GM21526 (cell line): ENCODE results near the gene BAHCC1.

Source experiments
- ATAC-seq: cut with Tn5 transposase; IDR thresholded peaks from one replicate; pipeline ENCODE4 v1.9.1; 2021; ENCODE audit warnings: moderate library complexity; ENCODE audit not compliant: unreplicated experiment, low FRiP score

Gene BAHCC1

DNA sequence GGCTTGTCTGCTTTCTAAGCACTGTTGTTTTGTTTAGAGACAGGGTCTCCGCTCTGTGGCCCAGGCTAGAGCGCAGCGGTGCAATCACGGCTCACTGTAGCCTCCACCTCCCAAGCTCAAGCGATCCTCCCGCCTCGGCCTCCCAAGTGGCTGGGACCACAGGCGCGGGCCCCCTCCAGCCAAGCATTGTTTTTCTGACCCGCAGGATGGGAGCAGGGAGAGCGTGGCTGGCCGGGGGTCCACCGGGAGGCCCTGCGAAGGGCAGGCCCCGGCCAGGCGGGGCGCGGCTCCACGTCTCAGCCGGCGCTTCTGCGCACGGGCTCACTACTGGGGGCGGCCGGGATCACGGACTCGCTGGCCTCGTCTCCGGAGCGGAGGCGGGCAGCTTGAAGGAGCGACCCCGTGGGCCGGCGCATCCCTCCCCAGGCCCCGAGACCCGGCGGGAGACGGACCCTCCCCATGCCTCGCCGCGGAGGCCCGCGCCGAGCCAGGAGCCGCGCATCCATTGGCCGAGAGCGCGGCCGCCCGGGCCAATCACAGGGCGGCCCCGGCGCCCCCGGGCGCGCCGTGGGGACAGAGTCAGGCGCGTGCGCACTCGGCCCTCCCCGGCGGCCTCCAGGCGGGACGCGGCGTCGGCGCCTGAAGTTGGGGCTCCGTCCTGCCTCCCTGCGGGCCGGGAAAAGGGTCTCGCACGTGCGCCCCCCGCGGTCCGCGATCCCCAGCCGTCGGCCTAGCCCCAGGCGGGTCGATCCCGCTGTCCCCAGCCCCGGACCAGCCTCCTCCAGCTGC is 92.4 kb downstream of the BAHCC1 start:
- ATAC-seq = no peak

DNA sequence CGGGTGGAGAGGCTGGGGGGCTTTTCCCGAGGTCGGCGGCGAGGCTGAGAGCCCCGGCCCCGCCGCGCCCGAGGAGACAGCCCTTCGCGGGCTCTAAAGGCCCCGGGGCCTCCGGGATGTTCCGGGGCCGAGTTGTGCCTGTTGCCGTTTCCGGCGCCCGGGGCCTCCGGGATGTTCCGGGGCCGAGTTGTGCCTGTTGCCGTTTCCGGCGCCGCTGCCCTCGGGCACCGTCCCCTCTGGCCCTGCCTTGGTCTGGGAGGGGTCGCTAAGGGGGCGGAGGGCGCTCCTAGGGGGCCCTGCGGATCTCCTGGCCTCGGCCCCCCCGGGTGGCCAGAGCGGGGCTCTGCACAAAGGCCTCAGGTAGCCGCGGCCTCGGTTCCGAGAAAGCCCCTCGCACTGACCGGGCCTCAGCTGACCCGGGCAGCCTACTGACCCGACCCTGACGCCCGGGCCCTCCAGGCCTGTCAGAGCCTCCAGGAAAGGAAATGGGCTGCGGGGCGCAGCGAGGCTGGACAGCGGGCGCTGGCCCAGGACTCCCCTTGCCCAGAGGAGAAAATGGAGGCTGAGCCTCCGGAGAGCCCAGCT is 93.1 kb downstream of the BAHCC1 start:
- ATAC-seq = no peak

DNA sequence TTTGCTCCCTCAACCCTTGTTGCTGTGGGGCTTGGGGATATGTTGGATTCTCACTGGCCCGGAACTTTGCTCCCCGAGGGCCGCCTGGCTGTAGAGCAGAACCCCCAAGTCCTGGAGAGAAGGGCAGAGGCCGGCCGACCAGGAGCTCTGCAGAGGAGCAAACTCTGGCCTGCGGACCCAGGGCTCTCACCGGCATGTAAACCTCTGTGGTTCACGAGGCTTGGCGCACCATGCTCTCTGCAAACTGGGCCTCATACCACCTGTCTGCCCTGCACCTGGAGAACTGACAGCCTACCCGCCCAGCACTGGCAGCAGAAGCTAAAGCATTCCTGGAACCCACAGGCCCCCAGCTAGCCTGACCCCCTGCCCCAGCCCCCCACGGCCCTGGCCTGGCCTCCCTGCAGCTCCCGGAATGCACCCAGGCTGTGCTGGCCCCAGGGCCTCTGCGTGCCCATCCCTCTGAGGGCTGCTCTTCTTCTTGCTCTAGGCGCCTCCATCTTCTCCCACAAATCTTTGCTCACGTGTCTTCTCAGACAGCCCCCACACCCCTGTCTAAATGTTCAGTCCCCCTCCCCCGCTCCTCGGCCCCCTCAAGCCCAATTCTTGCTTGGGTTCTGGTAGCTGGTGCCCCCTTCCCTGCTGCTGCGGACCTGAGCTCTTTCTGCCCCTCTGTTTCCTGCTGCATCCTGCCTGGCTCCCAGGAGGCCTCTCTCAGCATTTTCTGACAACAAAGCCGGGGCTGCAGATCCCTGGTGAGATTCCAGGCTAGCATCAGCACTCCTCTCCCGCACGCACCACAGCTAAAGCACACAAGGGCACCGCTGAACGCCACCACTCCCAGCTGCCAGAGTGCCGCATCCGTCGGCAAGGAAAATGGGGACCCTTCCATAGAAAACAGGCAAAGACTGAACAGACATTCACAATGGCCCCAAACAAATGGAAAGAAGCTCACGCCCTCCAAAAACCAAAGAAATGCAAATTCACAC is 94.0 kb downstream of the BAHCC1 start:
- no peak for ATAC-seq

DNA sequence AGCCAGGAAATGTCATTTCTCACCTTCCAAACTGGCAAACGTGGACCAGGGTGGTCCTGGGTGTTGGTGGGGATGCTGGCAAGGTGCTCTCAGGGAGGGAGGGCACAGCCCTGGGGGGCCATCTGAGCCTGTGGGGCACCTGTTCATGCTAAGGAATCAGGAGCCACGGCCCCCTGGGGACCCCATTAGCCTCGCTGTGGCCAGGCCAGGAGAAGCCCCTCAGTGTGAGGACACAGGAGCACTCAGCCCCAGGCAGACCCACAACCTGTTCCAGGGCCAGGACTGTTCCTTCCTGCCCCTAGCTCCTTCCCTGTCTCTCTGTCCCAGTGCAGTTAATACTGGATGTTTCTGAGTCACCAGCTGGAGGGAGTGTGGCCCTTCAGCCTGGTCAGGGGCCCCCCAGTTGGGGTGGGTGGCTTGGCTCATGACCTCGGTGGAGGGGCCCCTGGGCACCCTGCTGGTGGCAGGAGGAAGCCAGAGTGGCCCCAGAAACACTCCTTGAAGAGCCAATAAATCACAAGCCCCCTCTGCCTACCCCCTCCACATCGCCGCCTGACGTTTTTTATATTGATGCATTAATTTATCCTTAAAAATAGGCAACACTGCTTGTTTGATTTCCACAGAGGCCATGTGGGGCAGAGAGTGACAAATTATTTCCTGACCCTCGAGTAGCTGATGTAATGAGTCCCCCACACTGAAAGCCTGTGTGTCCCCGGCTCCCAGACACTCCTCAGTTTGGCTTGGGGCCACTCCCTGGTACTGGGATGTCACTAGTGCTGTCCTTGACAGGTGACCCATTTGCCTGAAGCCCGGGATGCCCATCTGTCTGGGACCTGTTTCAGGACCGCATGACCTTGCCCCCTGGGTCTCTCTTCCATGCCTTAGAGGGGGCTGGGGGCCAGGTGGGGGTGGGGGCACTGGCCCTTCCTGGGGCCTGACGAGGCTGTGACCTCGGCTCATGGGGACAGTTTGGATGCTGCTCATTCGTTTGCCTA is 95.0 kb downstream of the BAHCC1 start:
- ATAC-seq = no peak

DNA sequence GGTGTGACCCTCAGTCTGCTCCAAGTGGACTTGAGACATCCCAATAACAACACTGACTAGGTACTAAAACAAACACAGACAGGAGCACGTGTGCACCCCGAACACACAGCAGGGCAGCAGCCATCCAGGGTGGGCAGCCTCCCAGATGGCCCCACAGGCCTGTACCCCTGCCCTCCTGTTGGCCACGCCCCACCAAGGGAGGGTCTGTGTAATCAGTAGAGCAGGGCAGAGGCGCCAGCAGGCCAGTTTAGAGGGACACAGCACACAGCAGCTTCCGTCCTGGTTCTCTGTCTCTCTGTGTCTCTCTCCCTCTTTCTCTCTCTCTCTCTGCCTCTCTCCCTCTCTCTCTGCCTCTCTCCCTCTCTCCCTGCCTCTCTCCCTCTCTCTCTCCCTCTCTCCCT is 95.9 kb downstream of the BAHCC1 start:
- no peak for ATAC-seq

DNA sequence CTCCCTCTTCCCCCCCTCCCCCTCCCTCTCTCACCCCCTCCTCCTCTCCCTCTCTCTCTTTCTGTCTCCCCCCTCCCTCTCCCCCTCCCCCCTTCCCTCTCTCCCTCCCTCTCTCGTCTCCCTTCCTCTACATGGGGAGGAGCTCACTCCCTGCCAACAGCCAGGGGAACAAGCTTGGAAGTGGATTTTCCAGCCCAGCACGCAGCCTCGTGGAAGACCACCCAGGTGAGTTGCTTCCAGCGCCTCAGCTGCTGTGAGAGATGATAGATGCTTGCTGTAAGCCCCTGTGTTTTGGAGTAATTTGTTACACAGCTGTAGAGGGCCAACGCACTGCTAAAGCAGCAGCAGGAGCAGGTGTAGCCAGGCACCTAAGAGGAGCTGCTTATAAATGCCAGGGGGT is 96.5 kb downstream of the BAHCC1 start:
- no peak for ATAC-seq

DNA sequence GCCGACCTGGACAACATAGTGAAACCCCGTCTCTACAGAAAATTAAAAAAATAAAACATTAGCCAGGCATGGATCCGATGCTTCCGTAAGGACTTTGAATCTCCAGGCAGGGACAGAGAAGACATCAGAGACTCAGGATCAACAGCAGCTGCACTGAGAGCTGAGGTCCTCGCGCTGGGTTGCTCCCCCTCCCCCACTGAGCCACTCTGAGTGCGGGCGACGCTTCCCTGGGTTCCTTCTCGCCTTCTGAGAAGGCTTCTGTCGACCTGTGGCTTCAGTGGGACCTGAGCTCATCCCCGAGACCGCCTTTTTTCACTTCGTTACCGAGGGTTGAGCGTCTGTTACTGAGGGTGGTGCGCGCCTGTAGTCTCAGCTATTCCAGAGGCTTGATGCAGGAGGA is 96.9 kb downstream of the BAHCC1 start:
- no peak for ATAC-seq

DNA sequence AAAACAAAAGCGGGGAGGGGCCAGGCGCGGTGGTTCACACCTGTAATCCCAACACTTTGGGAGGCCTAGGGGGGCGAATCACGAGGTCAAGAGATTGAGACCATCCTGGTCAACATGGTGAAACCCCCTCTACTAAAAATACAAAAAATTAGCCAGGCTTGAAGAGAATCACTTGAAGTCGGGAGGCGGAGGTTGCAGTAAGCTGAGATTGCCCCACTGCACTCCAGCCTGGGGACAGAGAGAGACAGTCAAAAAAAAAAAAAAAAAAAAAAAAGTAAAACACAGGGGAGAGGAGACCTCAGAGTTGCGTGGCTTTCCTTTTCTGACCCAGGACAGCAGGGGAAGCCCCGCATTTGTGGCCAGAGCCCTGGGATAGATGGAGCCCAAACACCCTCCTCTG is 97.4 kb downstream of the BAHCC1 start:
- ATAC-seq = no peak

DNA sequence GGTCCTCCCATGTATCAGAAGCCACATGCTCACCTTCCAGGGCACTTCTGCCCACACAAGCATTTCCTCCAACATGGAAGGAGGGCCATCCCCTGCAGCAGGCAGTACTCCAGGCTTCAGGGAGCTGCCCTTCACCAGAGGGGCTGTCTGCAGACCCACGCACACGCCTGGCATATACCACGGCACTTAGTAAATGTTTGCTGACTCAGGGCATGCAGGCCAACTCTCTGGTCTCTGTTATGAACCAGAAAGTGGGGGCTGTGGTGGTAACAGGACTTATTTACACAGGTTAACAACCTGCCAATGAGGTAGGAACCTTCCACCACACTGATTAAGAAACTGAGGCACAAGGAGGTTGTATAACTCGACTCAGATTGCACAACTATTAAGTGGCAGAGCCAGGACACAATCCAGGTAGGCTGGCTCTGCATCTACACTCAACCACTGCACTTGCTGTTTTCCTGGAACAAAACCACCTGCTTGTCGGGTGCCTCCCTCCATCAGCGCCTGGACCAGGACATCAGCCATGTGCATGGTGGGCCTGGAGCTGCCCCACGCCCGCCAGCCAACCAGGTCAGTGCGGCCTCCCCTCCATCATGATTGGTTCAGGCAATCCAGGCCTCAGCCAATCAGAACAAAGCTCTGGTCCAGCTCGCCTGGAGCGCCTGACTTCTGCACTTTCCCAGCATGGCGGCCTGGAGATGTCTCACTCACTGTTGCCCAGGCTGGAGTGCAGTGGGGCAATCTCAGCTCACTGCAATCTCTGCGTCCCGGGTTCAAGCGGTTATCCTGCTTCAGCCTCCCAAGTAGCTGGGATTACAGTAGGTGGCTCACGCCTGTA is 98.2 kb downstream of the BAHCC1 start:
- ATAC-seq = no peak

DNA sequence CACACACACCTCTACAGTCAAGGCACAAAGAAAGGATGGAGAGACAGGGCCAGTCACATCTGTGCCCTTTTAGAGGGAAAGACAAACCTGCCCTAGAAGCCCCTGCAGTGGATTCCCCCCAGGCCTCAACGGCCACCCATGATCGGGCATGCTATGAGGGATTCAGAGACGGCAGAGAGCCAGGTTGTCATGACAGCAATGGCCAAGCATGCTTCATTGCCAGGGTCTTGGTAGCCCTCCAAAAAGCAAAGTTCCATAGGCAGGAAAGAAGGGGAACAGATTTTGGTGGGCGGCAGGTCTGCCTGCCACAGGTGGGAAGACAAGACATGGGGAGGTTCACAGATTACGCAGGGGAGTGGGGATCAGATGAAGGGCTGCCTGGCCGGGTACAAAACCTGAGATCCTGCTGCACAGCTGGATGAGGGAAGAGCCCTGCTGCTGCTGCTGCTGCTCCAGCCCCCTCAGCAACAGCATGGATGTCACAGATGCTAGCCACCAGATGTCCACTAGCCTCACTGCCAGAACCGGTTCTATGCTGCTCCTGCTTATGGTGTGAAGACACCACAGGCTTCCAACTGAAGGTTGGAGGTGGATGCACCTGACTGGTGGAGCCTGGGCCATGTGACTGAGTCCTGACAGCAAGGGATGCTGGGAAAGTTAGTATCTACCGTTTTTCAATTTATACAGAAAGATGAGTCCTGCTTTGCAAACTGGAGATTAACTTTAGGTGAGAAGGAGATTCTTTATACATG is 99.5 kb downstream of the BAHCC1 start:
- no peak for ATAC-seq

DNA sequence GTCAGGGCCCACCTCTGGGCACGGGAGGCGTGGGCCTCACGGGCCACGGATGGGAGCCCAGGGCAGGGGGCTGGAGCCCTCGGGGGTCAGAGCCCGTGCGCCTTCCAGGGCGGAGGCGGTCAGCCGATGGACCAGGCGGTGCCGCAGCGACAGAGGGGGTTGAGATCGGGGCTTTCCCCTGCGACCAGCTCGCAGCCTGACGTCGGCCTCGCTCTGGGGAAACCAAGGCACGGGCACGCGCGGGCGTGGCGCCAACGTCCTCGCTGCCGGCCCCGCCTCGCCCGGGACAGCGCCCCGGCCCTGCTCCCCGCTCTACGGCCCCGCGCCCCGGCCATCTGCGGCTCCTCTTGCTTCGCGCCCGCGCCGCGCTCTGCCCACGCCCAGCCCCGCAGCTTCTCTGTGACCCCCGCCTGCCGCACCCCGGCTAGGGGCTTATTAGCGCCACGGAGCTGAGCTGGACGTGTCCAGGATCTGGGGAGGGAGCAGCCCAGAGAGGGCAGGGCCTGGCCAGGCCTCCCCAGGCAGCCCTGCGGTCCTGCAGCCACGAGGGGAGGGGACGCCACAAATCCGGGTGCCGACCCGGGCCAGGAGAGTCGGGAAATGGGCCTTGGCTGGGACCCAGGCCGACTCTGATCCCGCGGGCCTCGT is 103.8 kb downstream of the BAHCC1 start:
- no peak for ATAC-seq

DNA sequence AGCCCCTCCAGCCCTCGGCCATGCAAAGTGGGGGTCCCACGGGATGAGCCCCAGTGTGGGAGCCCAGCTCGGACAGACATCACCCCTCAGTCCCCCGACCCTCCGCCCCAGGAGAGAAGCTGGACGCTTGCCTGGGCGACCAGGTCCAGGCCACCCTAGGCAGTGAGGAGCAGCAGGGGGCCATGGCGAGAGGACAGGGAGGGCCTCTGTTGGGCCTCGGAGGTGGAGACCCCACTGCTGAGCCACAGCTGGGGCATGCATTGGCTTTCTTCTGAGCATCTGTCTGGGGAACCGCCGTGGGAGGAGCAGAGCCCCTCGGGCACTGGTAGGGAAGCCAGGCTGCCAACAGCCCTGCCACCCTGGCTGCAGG is 104.3 kb downstream of the BAHCC1 start:
- ATAC-seq = no peak

DNA sequence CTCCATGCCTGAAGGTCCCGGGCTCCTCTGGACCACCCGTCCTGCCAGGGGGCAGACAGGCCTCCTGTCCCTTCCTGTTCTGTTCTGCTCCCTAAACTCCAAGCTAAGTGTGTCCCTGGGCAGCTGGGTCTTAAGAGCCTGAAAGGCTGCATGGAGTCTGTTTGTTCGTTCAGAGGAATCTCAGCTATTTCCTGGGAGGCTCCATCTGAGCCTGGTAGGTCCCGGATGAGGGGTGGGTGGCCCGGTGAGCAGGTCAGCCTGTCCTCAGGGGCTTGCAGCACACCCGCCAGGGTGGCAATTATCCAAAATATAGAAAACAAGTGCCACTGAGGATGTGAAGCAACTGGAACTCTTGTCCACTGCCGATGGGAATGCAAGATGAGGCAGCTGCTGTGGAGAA is 104.8 kb downstream of the BAHCC1 start:
- ATAC-seq = no peak

DNA sequence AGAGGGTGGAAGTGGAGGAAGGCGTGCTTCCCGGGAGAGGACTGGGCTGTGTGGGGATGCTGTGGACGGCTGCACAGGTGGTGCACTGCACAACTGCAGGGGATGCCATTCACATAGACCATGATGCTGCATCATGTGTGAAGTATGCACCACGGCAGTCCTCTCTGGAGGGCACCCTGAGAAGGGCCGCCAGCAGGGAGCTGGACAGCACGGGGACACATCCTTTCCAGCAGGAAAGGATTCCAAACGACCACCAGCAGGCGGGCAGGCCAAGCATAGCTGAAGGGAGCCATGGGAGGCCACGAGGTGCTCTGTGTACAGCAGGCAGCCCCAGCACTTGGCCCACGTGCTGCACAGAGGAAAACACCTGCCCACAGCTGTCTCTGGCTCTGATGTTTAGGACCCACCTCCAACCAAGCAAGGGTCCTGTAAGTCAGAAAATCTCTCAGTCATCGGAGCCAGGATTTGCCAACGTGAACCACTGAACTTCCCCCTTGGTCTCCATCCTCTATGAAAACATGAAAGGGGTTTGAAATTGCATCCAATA is 107.3 kb downstream of the BAHCC1 start:
- ATAC-seq = no peak

DNA sequence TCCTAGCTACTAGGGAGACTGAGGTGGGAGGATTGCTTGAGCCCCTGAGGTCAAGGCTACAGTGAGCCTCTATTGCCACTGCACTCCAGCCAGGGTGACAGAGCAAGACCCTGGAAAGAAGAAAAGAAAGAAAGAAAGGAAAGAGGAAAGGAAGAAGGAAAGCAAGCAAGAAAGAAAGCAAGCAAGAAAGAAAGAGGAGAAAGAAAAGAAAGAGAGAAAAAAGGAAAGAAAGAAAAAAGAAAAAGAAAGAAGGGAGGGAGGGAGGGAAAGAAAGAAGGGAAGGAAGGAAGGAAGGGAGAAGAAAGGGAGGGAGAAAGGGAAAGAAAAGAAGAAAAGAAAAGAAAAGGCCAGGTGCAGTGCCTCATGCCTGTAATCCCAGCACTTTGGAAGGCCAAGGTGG is 108.4 kb downstream of the BAHCC1 start:
- no peak for ATAC-seq

DNA sequence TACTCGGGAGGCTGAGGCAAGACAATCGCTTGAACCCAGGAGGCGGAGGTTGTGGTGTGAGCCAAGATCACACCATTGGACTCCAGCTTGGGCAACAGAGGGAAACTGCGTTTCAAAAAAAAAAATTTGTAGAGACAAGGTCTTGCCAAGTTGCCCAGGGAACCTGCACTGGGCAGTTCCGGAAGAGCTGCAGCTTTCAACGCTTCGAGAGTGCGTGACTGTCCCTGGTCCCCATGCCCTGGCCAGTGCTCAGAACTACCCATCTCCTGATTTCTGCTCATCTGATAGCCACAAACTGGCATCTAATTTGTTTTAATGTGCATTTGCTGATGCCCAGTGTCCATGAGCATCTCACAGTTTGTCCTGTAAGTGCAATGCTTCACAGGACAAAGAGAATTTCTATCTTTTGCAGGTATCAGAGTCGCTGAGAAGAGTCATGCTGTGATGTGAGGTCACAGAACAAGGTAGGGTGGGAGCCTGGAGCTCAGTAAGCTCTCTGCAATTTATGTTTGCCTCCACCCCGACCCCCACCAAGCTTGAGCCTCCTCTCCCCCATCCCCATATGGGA is 113.5 kb downstream of the BAHCC1 start:
- ATAC-seq = no peak

DNA sequence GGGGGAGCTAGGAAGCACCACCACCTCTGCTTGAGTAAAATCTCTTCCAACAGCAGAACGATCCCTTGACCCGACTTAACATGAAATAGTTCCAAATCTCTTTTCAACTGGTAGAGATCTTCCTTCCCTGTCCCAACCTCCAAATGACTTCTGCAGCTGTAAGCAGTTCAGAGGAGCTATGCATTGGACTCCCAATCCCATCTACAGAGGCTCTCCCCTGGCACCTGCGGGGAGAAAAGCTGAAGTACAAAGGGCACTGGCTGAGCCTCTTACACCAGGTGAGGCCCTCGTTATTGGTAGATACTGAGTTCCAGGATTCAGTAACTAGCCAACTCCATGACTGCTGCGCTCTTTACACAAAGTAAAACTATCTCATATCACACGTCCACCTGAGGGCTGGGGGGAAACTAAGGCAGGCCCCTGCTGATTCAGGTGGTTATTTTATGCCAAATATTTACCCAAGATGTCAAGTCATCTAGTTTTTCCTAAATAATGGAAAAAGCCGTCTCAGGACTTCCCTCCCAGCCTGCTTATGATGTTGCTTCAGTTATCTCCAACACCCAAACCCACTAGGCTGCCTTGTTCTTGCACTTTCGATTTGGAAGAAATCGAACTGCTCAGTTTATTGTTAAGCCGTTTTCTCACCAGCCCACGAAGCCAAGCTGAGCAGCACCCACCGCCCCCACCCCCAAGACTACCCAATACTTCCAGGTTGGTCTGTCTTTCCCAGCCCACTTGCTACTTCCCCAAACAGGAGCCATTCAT is 114.1 kb downstream of the BAHCC1 start:
- no peak for ATAC-seq
